HepG2 (cell line): Measurements from ENCODE around the gene DENND1C. TPM values are rescaled to one million over a fixed set of nuclear protein-coding genes. Genes with fewer than 3 reads are reported as not detected.

Experiments used
- BCL6 ChIP-seq: IDR thresholded peaks from 2 replicates; pipeline ENCODE4 v1.6.1; 2016; ENCODE audit warnings: missing genetic modification reagents, missing compliant biosample characterization
- ETV5 ChIP-seq: IDR thresholded peaks from 2 replicates; pipeline ENCODE4 v1.6.1; 2018; ENCODE audit warnings: missing biosample characterization, missing genetic modification reagents, inconsistent platforms, borderline replicate concordance
- HIVEP1 ChIP-seq: sonication (generic); formaldehyde crosslinking; IDR thresholded peaks from 2 replicates; pipeline ENCODE4 v1.4.0; 2020; ENCODE audit warnings: mild to moderate bottlenecking, missing genetic modification reagents
- KDM3A ChIP-seq: IDR thresholded peaks from 2 replicates; pipeline ENCODE4 v1.6.1; 2018; ENCODE audit warnings: low read depth, missing compliant biosample characterization
- MBNL3 ChIP-seq: fragments of 250-450 bp; sonication (Bioruptor Pico); conservative IDR thresholded peaks from 2 replicates; pipeline ENCODE4 v1.8.0; 2022; ENCODE audit warnings: mild to moderate bottlenecking, inconsistent platforms
- NR2F1 ChIP-seq, 2 experiments: fragments of 450-650 bp in 1 of 2; formaldehyde crosslinking in 1 of 2; IDR thresholded peaks; 2 replicates each; pipeline versions ENCODE4 v1.5.0 to v1.6.1; 2016 to 2020; ENCODE audit warnings: mild to moderate bottlenecking in 1 of 2, missing compliant biosample characterization in 1 of 2, missing genetic modification reagents in 1 of 2, moderate library complexity in 1 of 2
- PCBP1 ChIP-seq: fragments of 200-400 bp; formaldehyde crosslinking; IDR thresholded peaks from 2 replicates; pipeline ENCODE4 v1.6.1; 2017; ENCODE audit warnings: mild to moderate bottlenecking, low read depth, low read length, borderline replicate concordance
- REPIN1 ChIP-seq: sonication (generic); formaldehyde crosslinking; IDR thresholded peaks from 2 replicates; pipeline ENCODE4 v1.8.0; 2022; ENCODE audit warnings: missing genetic modification reagents, low read depth, mild to moderate bottlenecking, borderline replicate concordance
- SOX5 ChIP-seq: IDR thresholded peaks from 2 replicates; pipeline ENCODE4 v1.6.1; 2016; ENCODE audit warnings: borderline replicate concordance
- SP4 ChIP-seq: sonication (generic); formaldehyde crosslinking; IDR thresholded peaks from 2 replicates; pipeline ENCODE4 v1.8.1; 2023; ENCODE audit warnings: mild to moderate bottlenecking, missing genetic modification reagents
- THYN1 ChIP-seq: sonication (generic); formaldehyde crosslinking; IDR thresholded peaks from 2 replicates; pipeline ENCODE4 v1.8.1; 2023; ENCODE audit warnings: low read depth, mild to moderate bottlenecking, moderate library complexity, missing genetic modification reagents, borderline replicate concordance
- U2AF1 ChIP-seq: fragments of 200-400 bp; formaldehyde crosslinking; optimal IDR thresholded peaks from 2 replicates; pipeline ENCODE3; 2017; ENCODE audit warnings: mild to moderate bottlenecking, low read depth, low read length
- ZBTB21 ChIP-seq: sonication (generic); formaldehyde crosslinking; IDR thresholded peaks from 2 replicates; pipeline ENCODE4 v1.4.0; 2020; ENCODE audit warnings: missing genetic modification reagents
- ZFYVE20 ChIP-seq: sonication (generic); formaldehyde crosslinking; IDR thresholded peaks from 2 replicates; pipeline ENCODE4 v1.8.0; 2023; ENCODE audit warnings: low read depth, mild to moderate bottlenecking, moderate library complexity, missing genetic modification reagents, borderline replicate concordance
- ZNF263 ChIP-seq: sonication (generic); formaldehyde crosslinking; IDR thresholded peaks from 2 replicates; pipeline ENCODE4 v1.4.0; 2020; ENCODE audit warnings: missing genetic modification reagents
- ZNF501 ChIP-seq: sonication (generic); formaldehyde crosslinking; IDR thresholded peaks from 2 replicates; pipeline ENCODE4 v1.5.1; 2020; ENCODE audit warnings: mild to moderate bottlenecking, moderate library complexity, missing genetic modification reagents
- polyA plus RNA-seq, 8 experiments: library from polyadenylated mRNA; depleted of rRNA in 3 of 8; stranded (reverse) in 7 of 8; unstranded in 1 of 8; fragments of >200 nt; fragmentation: Illumina TruSeq in 4 of 8; extraction: Trizol in 4 of 8; gene quantifications; 2 replicates each; pipeline versions ENCODE4 v1.2.1 to v1.2.3, GENCODE V29; 2011 to 2016; ENCODE audit warnings: low read depth in 4 of 8, missing spikeins in 1 of 8, mixed read lengths in 1 of 8; ENCODE audit not compliant: insufficient read depth in 1 of 8
- total RNA-seq, 5 experiments: library from RNA; depleted of rRNA; stranded (reverse); fragments of >200 nt; fragmentation: Illumina TruSeq; extraction: Trizol; gene quantifications; 2 replicates each; pipeline ENCODE4 v1.2.3, GENCODE V29; 2016; ENCODE audit warnings: low read depth in 1 of 5
- TF ChIP-seq, protein P1 (sequence below): IDR thresholded peaks from 2 replicates; pipeline ENCODE4 v1.6.1; 2016; ENCODE audit warnings: low read depth, control low read depth
- TF ChIP-seq, protein P2 (sequence below): sonication (generic); formaldehyde crosslinking; IDR thresholded peaks from 2 replicates; pipeline ENCODE4 v1.4.0; 2020; ENCODE audit warnings: mild to moderate bottlenecking, missing genetic modification reagents
- TF ChIP-seq, protein P3 (sequence below): sonication (generic); formaldehyde crosslinking; IDR thresholded peaks from 2 replicates; pipeline ENCODE4 v1.4.0; 2020; ENCODE audit warnings: missing genetic modification reagents, borderline replicate concordance
- TF ChIP-seq, protein P4 (sequence below): sonication (generic); formaldehyde crosslinking; IDR thresholded peaks from 2 replicates; pipeline ENCODE4 v1.4.0; 2020; ENCODE audit warnings: missing genetic modification reagents

The DENND1C gene
- total and polyA plus RNA-seq, 2 of the 13 experiments (the other 11 are each of a cell fraction or from before 2014, with no cell fraction given): 0.04 to 0.73 TPM

DNA sequence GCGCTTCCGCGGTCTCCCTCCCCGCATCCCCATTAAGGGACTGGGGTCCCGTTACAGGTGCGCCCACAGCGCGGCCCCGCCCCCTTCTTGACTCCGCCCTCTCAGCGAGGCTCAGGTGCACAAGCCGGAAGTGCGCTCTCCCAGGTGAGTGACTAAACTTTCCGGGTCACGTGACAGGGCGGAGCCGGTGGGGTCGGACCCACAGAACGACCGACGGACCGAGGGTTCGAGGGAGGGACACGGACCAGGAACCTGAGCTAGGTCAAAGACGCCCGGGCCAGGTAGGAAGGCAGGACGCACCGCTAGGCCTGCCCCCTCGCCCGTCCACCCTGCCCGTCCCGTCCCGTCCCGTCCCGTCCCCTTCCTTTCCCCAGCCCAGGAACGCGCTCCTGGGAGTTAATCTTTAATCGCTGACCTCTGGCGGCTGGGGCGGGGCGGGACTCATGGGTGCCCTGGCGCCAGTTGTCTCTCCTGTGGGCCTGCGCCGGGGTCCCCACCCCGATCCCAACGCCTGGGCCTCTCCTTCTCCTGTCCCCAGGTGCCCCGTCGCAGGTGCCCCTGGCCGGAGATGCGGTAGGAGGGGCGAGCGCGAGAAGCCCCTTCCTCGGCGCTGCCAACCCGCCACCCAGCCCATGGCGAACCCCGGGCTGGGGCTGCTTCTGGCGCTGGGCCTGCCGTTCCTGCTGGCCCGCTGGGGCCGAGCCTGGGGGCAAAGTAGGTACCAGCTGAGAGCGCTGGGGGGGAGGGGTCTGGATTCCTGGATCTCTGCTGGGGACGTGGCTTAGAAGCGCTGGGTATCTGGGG is 17.3 kb downstream of the DENND1C start, which contains the start of gene CRB3 (continued):
- TF ChIP-seq, protein P1, sequence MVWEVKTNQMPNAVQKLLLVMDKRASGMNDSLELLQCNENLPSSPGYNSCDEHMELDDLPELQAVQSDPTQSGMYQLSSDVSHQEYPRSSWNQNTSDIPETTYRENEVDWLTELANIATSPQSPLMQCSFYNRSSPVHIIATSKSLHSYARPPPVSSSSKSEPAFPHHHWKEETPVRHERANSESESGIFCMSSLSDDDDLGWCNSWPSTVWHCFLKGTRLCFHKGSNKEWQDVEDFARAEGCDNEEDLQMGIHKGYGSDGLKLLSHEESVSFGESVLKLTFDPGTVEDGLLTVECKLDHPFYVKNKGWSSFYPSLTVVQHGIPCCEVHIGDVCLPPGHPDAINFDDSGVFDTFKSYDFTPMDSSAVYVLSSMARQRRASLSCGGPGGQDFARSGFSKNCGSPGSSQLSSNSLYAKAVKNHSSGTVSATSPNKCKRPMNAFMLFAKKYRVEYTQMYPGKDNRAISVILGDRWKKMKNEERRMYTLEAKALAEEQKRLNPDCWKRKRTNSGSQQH (CRISPR knock-in tag): no peak
- TF ChIP-seq U2AF1 (no peak), ZNF263 (CRISPR knock-in tag) (no peak), SP4 (peak; percentile 75; the same call in 1 of the 2 replicates), ZNF501 (peak; percentile 53; the same call in 1 of the 2 replicates), MBNL3 (CRISPR knock-in tag) (no peak), ZBTB21 (CRISPR knock-in tag) (no peak), SOX5 (no peak), PCBP1 (peak; percentile 89; the same call in 1 of the 2 replicates), HIVEP1 (peak; percentile 49; the same call in 1 of the 2 replicates), THYN1 (CRISPR knock-in tag) (no peak), ETV5 (peak; percentile 74; the same call in 1 of the 2 replicates), BCL6 (CRISPR knock-in tag) (peak; percentile 9; the same call in 1 of the 2 replicates), REPIN1 (CRISPR knock-in tag) (peak; percentile 41; the same call in 1 of the 2 replicates), KDM3A (CRISPR knock-in tag) (0 out of 2 replicates have a peak, but pooled peaks have one; percentile 56), ZFYVE20 (no peak), NR2F1 (CRISPR knock-in tag; IDR thresholded peaks at IDR 0.05) (peak in 1 of 2 experiments; percentile 35; a peak in 1 of 4 replicates)
- TF ChIP-seq, protein P2, sequence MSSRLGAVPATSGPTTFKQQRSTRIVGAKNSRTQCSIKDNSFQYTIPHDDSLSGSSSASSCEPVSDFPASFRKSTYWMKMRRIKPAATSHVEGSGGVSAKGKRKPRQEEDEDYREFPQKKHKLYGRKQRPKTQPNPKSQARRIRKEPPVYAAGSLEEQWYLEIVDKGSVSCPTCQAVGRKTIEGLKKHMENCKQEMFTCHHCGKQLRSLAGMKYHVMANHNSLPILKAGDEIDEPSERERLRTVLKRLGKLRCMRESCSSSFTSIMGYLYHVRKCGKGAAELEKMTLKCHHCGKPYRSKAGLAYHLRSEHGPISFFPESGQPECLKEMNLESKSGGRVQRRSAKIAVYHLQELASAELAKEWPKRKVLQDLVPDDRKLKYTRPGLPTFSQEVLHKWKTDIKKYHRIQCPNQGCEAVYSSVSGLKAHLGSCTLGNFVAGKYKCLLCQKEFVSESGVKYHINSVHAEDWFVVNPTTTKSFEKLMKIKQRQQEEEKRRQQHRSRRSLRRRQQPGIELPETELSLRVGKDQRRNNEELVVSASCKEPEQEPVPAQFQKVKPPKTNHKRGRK (CRISPR knock-in tag): no peak
- TF ChIP-seq, protein P3, sequence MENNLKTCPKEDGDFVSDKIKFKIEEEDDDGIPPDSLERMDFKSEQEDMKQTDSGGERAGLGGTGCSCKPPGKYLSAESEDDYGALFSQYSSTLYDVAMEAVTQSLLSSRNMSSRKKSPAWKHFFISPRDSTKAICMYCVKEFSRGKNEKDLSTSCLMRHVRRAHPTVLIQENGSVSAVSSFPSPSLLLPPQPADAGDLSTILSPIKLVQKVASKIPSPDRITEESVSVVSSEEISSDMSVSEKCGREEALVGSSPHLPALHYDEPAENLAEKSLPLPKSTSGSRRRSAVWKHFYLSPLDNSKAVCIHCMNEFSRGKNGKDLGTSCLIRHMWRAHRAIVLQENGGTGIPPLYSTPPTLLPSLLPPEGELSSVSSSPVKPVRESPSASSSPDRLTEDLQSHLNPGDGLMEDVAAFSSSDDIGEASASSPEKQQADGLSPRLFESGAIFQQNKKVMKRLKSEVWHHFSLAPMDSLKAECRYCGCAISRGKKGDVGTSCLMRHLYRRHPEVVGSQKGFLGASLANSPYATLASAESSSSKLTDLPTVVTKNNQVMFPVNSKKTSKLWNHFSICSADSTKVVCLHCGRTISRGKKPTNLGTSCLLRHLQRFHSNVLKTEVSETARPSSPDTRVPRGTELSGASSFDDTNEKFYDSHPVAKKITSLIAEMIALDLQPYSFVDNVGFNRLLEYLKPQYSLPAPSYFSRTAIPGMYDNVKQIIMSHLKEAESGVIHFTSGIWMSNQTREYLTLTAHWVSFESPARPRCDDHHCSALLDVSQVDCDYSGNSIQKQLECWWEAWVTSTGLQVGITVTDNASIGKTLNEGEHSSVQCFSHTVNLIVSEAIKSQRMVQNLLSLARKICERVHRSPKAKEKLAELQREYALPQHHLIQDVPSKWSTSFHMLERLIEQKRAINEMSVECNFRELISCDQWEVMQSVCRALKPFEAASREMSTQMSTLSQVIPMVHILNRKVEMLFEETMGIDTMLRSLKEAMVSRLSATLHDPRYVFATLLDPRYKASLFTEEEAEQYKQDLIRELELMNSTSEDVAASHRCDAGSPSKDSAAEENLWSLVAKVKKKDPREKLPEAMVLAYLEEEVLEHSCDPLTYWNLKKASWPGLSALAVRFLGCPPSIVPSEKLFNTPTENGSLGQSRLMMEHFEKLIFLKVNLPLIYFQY (CRISPR knock-in tag): no peak
- TF ChIP-seq, protein P4, sequence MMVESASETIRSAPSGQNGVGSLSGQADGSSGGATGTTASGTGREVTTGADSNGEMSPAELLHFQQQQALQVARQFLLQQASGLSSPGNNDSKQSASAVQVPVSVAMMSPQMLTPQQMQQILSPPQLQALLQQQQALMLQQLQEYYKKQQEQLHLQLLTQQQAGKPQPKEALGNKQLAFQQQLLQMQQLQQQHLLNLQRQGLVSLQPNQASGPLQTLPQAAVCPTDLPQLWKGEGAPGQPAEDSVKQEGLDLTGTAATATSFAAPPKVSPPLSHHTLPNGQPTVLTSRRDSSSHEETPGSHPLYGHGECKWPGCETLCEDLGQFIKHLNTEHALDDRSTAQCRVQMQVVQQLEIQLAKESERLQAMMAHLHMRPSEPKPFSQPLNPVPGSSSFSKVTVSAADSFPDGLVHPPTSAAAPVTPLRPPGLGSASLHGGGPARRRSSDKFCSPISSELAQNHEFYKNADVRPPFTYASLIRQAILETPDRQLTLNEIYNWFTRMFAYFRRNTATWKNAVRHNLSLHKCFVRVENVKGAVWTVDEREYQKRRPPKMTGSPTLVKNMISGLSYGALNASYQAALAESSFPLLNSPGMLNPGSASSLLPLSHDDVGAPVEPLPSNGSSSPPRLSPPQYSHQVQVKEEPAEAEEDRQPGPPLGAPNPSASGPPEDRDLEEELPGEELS (CRISPR knock-in tag): 0 out of 2 replicates have a peak, but pooled peaks have one; percentile 28
